Activated T-cell treated with anti-CD3 and anti-CD28 coated beads, Interleukin-2, amount 50 U/mL, for 1 hour (primary cell): ENCODE results near the gene LRRC55.
"Not testable (repeated sequence)": the region's sequence is repeated elsewhere in the genome, so short reads cannot be mapped to it uniquely, and the experiment has no call there.

Source experiments
- DNase-seq: peaks from one replicate; pipeline ENCODE4 v3.0.0-alpha.2; 2020

Gene LRRC55

GRCh38 chr11:57162179-57162898 is 19.4 kb upstream of the LRRC55 start:
- no peak for DNase-seq

- DNase-seq, result no peak
Observed at GRCh38 chr11:57163160-57163868, 18.4 kb upstream of the LRRC55 start.

GRCh38 chr11:57164317-57164716 is 17.4 kb upstream of the LRRC55 start:
- no peak for DNase-seq

- no peak for DNase-seq
Observed at GRCh38 chr11:57167125-57167846, 14.5 kb upstream of the LRRC55 start.

GRCh38 chr11:57169732-57170313 is 11.9 kb upstream of the LRRC55 start:
- DNase-seq, result not testable (repeated sequence)

GRCh38 chr11:57172031-57172430 is 9.7 kb upstream of the LRRC55 start:
- DNase-seq, result no peak

- DNase-seq, result no peak
Observed at GRCh38 chr11:57174656-57175055, 7.1 kb upstream of the LRRC55 start.

- DNase-seq, result no peak
Observed at GRCh38 chr11:57175478-57175877, 6.3 kb upstream of the LRRC55 start.

GRCh38 chr11:57178334-57178733 is 3.4 kb upstream of the LRRC55 start:
- DNase-seq, result no peak

GRCh38 chr11:57179681-57180080 is 2.1 kb upstream of the LRRC55 start:
- no peak for DNase-seq

- DNase-seq, result no peak
Observed at GRCh38 chr11:57180081-57180561, 1.6 kb upstream of the LRRC55 start.

GRCh38 chr11:57180964-57181363 is 789 bp upstream of the LRRC55 start:
- no peak for DNase-seq

- DNase-seq, result no peak
Observed at GRCh38 chr11:57182896-57183295, 1.1 kb downstream of the LRRC55 start.

GRCh38 chr11:57190548-57190947 is 8.8 kb downstream of the LRRC55 start:
- DNase-seq, result no peak

- no peak for DNase-seq
Observed at GRCh38 chr11:57191311-57192219, 9.8 kb downstream of the LRRC55 start.

- DNase-seq, result no peak
Observed at GRCh38 chr11:57192316-57192715, 10.6 kb downstream of the LRRC55 start.

- no peak for DNase-seq
Observed at GRCh38 chr11:57196596-57196995, 14.8 kb downstream of the LRRC55 start.

GRCh38 chr11:57197762-57198161 is 16.0 kb downstream of the LRRC55 start:
- DNase-seq, result no peak

GRCh38 chr11:57199330-57199729 is 17.6 kb downstream of the LRRC55 start:
- no peak for DNase-seq

GRCh38 chr11:57200917-57201316 is 19.2 kb downstream of the LRRC55 start:
- DNase-seq, result no peak

GRCh38 chr11:57202281-57202680 is 20.5 kb downstream of the LRRC55 start:
- DNase-seq, result no peak

- DNase-seq, result no peak
Observed at GRCh38 chr11:57203359-57203758, 21.6 kb downstream of the LRRC55 start.
